PC-9 (cell line): ENCODE measurements around the gene EHD4.

ENCODE experiments used
- CTCF ChIP-seq: fragments of 200-600 bp; sonication (generic); conservative IDR thresholded peaks from 2 replicates; pipeline ENCODE4 v1.6.1; 2017; ENCODE audit warnings: mixed run types, antibody characterized with exemption, mild to moderate bottlenecking, moderate library complexity
- EZH2 ChIP-seq: fragments of 200-600 bp; sonication (generic); IDR thresholded peaks from 2 replicates; pipeline ENCODE4 v1.8.0; 2017; ENCODE audit warnings: antibody characterized with exemption, low read depth

DNA sequence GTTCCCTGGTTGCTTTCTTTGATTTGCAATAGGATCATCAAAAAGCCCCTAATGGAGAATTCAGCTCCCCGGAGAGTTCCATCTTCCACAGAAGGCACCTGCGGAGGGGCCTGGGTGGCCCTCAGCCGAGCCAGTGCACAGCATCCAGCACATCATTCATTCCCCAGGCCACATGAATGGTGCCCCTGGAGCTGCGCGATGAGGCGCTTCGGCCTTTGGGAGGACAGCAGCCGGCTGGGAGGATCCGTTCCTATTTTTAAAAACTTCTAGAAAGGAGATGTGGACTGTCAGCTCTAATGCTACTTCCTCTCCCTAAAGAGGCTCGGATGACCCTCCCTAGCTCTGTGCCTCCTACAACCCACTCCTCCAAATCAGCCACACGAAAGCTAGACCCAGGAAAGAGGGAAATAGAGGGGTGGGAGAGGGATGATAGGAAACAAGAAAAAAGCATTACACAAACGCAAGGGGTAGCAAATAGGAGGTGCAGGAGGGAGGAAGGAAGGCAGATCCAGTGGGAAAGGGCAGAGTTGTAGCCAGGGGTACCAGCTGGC is 20.3 kb downstream of the EHD4 start:
- TF ChIP-seq CTCF (no peak), EZH2 (no peak)
